HepG2 (cell line): ENCODE measurements around the gene WDR89. TPM values are rescaled to one million over a fixed set of nuclear protein-coding genes. Genes with fewer than 3 reads are reported as not detected.

Source experiments
- BRD4 ChIP-seq: sonication (generic); formaldehyde crosslinking; IDR thresholded peaks from 2 replicates; pipeline ENCODE4 v1.4.0; 2020; ENCODE audit warnings: missing genetic modification reagents
- DNMT3B ChIP-seq: conservative IDR thresholded peaks from 2 replicates; pipeline ENCODE4 v1.6.1; 2016; ENCODE audit warnings: missing biosample characterization, control low read depth
- FOXO4 ChIP-seq: sonication (generic); formaldehyde crosslinking; conservative IDR thresholded peaks from 2 replicates; pipeline ENCODE4 v1.8.1; 2023; ENCODE audit warnings: missing genetic modification reagents
- ISX ChIP-seq: sonication (generic); formaldehyde crosslinking; conservative IDR thresholded peaks from 2 replicates; pipeline ENCODE4 v1.5.0; 2020; ENCODE audit warnings: missing genetic modification reagents
- MZF1 ChIP-seq: sonication (generic); formaldehyde crosslinking; IDR thresholded peaks from 2 replicates; pipeline ENCODE4 v1.8.1; 2023; ENCODE audit warnings: mild to moderate bottlenecking, missing genetic modification reagents, borderline replicate concordance
- PATZ1 ChIP-seq: sonication (generic); formaldehyde crosslinking; IDR thresholded peaks from 2 replicates; pipeline ENCODE4 v1.4.0; 2020; ENCODE audit warnings: missing genetic modification reagents
- PRDM10 ChIP-seq: sonication (generic); formaldehyde crosslinking; IDR thresholded peaks from 2 replicates; pipeline ENCODE4 v1.4.0; 2020; ENCODE audit warnings: low read depth, missing genetic modification reagents
- RARG ChIP-seq: sonication (generic); formaldehyde crosslinking; IDR thresholded peaks from 2 replicates; pipeline ENCODE4 v1.4.0; 2020; ENCODE audit warnings: low read depth, mild to moderate bottlenecking, missing genetic modification reagents
- RFX3 ChIP-seq: IDR thresholded peaks from 2 replicates; pipeline ENCODE4 v1.6.1; 2016; ENCODE audit warnings: missing biosample characterization, missing genetic modification reagents
- TBX3 ChIP-seq: fragments of 450-650 bp; IDR thresholded peaks from 2 replicates; pipeline ENCODE4 v1.6.1; 2017; ENCODE audit warnings: antibody characterized with exemption, mild to moderate bottlenecking, inconsistent platforms, borderline replicate concordance
- TOPORS ChIP-seq: sonication (generic); formaldehyde crosslinking; IDR thresholded peaks from 2 replicates; pipeline ENCODE4 v1.8.0; 2023; ENCODE audit warnings: mild to moderate bottlenecking, missing genetic modification reagents
- ZBTB49 ChIP-seq: sonication (generic); formaldehyde crosslinking; IDR thresholded peaks from 2 replicates; pipeline ENCODE4 v1.4.0; 2020; ENCODE audit warnings: missing genetic modification reagents, borderline replicate concordance
- ZNF607 ChIP-seq: sonication (generic); formaldehyde crosslinking; IDR thresholded peaks from 2 replicates; pipeline ENCODE4 v1.5.1; 2020; ENCODE audit warnings: missing genetic modification reagents, mild to moderate bottlenecking, borderline replicate concordance
- ZNF766 ChIP-seq: sonication (generic); formaldehyde crosslinking; IDR thresholded peaks from 2 replicates; pipeline ENCODE4 v1.5.0; 2020; ENCODE audit warnings: missing genetic modification reagents, borderline replicate concordance
- ZZZ3 ChIP-seq: sonication (generic); formaldehyde crosslinking; IDR thresholded peaks from 2 replicates; pipeline ENCODE4 v1.4.0; 2020; ENCODE audit warnings: missing genetic modification reagents, mild to moderate bottlenecking, borderline replicate concordance
- polyA plus RNA-seq, 8 experiments: library from polyadenylated mRNA; depleted of rRNA in 3 of 8; stranded (reverse) in 7 of 8; unstranded in 1 of 8; fragments of >200 nt; fragmentation: Illumina TruSeq in 4 of 8; extraction: Trizol in 4 of 8; gene quantifications; 2 replicates each; pipeline versions ENCODE4 v1.2.1 to v1.2.3, GENCODE V29; 2011 to 2016; ENCODE audit warnings: low read depth in 4 of 8, missing spikeins in 1 of 8, mixed read lengths in 1 of 8; ENCODE audit not compliant: insufficient read depth in 1 of 8
- total RNA-seq, 5 experiments: library from RNA; depleted of rRNA; stranded (reverse); fragments of >200 nt; fragmentation: Illumina TruSeq; extraction: Trizol; gene quantifications; 2 replicates each; pipeline ENCODE4 v1.2.3, GENCODE V29; 2016; ENCODE audit warnings: low read depth in 1 of 5

The WDR89 gene
- total and polyA plus RNA-seq, 2 of the 13 experiments (the other 11 are each of a cell fraction or from before 2014, with no cell fraction given) = 5.2 to 20.1 TPM

- TF ChIP-seq PATZ1 (CRISPR knock-in tag) = no peak
- no peak for TF ChIP-seq PRDM10 (CRISPR knock-in tag)
- TF ChIP-seq ZNF607 (CRISPR knock-in tag) = peak; percentile 76
- TF ChIP-seq FOXO4 (CRISPR knock-in tag) = no peak
- TF ChIP-seq TOPORS = no peak; the same call in 1 of the 2 replicates
- peak; percentile 66; the same call in 1 of the 2 replicates for TF ChIP-seq ZZZ3
- peak; percentile 58; the same call in 1 of the 2 replicates for TF ChIP-seq BRD4 (CRISPR knock-in tag)
- TF ChIP-seq RFX3 (CRISPR knock-in tag) = no peak
- peak; percentile 44 for TF ChIP-seq DNMT3B (CRISPR knock-in tag)
- peak; percentile 69 for TF ChIP-seq ISX (CRISPR knock-in tag)
- TF ChIP-seq TBX3 = no peak
- no peak for TF ChIP-seq ZBTB49 (CRISPR knock-in tag)
- TF ChIP-seq ZNF766 (CRISPR knock-in tag) = peak; percentile 91; the same call in 1 of the 2 replicates
- no peak for TF ChIP-seq RARG (CRISPR knock-in tag)
- TF ChIP-seq MZF1 (CRISPR knock-in tag) = peak; percentile 92; the same call in 1 of the 2 replicates
Measured at GRCh38 chr14:63641473-63642228, at the start of gene WDR89 (continued).
